Measurements from ENCODE around the gene ZNF423. TPM values are rescaled to one million over a fixed set of nuclear protein-coding genes. Genes with fewer than 3 reads are reported as not detected.

Gene ZNF423
- total RNA-seq, 4 donors from 2014 or later, result 4.1 to 20.2 (median 10.3) TPM

GRCh38 chr16:49651996-49652395, 203.9 kb downstream of the ZNF423 start:
- TF ChIP-seq CTCF (IDR thresholded peaks at IDR 0.05; ENCODE audit: low read depth), result no peak

DNA sequence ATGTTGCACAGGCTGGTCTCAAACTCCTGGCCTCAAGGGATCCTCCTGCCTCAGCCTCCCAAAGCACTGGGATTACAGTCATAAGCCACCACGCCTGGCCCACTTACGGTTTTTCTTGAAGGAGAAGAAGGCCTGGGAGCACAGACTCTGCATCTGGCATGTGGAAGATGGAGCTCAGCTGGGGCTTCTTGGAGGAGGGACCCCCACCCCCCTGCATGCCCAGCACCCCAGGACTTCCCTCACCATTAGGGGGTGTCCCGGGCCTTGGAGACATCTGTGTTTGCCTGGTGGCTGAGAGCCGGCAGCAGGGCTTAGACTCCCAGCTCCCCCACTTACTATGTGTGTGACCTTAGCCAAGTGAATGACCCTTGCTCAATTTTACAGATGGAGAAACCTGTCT, 204.7 kb downstream of the ZNF423 start:
- TF ChIP-seq CTCF (IDR thresholded peaks at IDR 0.05; ENCODE audit: low read depth), result no peak

GRCh38 chr16:49650603-49651002, 205.3 kb downstream of the ZNF423 start:
- no peak for TF ChIP-seq CTCF (IDR thresholded peaks at IDR 0.05; ENCODE audit: low read depth)

DNA sequence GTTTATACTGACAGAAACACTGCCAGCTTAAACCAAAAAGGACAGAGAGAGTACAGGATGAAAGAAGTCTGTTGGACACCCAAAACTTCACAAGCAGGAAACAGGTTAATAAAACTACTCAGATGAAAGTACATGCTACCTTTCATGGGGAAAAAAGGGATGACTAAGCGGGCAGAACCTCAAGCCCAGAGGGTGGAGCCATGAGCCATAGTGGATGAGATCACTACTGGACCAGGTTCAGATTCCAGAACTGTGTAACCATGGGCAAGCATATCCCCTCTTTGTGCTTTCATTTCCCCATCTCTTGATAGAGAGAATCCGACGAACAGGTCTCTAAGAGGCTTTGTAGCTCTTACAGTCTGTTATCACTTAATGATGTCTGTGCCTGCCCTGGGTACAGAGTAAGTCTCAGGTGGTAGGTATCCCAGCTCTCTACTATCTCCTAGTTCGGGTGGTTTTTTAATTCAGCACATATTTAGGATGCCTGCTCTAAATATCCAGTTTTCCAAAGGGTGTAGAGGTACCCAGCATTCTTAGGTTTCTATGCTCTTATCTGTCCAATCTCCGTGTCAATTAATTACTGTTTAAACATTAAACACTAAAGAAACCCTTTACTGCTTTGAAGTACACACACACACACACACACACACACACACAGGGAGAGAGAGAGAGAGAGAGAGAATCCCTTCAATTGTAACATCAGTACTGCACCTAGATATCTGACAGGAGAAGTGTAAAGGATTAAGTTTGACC, 206.7 kb downstream of the ZNF423 start:
- TF ChIP-seq CTCF (IDR thresholded peaks at IDR 0.05; ENCODE audit: low read depth), result no peak

DNA sequence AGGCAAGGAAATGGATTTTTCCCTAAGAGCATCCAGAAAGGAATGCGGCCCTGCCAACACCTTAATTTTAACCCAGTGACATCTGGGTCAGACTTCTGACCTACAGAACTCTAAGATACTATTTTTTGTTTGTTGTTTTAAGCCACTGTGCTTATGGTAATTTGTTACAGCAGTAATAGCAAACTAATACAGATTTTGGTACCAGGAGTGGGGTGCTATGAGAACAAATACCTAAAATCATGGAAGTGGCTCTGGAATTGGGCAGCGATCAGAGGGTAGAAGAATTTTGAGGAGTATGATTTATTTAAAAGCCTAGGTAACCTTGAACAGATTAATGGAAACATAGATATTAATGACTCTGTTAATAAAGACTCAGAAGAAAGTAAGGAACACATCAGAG, 208.2 kb downstream of the ZNF423 start:
- TF ChIP-seq CTCF (IDR thresholded peaks at IDR 0.05; ENCODE audit: low read depth), result no peak

GRCh38 chr16:49645263-49645662, 210.6 kb downstream of the ZNF423 start:
- TF ChIP-seq CTCF (IDR thresholded peaks at IDR 0.05; ENCODE audit: low read depth), result no peak

DNA sequence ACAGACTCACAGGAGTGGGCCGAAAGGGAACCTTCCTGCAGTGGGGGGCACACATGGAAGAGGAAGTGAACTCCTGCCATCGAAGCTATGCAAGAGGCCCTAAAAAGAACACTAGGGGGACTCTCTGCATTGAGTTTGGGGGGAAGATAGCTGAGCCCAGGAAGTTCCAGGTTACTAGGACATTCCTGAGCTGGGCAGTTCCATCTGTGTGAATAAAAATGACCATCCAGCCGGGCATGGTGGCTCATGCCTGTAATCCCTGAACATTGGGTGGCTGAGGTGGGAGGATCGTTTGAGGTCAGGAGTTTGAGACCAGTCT, 211.8 kb downstream of the ZNF423 start:
- no peak for TF ChIP-seq CTCF (IDR thresholded peaks at IDR 0.05; ENCODE audit: low read depth)

All from subcutaneous adipose tissue (tissue), 4 donors.